Measurements from ENCODE around the gene FHIT.

Gene FHIT

GRCh38 chr3:60413551-60413950 is 837.7 kb downstream of the FHIT start:
- DNase-seq (ENCODE audit: low read depth in 2 of 2), result no peak

GRCh38 chr3:60403866-60404265 is 847.4 kb downstream of the FHIT start:
- DNase-seq (ENCODE audit: low read depth in 2 of 2), result no peak

DNA sequence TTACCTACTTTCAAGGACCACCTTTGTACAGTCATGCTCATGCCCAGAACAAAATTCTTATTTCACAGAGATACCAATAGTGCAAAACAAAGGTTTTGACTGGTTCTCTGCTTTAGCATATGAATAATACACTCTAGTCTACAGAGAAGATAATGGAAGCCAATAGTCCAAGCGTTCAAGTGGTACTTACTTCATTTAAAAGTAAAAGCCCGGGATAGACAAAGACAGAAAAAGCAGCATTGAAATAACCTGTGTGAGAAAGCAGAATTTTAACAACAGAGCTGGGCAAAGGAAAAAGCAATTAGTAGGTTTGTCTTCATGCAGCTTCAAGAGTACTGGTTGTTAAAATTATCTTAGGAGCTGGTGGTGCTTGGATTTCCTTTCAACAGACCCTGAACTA is 848.3 kb downstream of the FHIT start:
- DNase-seq (ENCODE audit: low read depth in 2 of 2), result no peak

- no peak for DNase-seq (ENCODE audit: low read depth in 2 of 2)
Measured at GRCh38 chr3:60399861-60400845, 851.1 kb downstream of the FHIT start.

DNA sequence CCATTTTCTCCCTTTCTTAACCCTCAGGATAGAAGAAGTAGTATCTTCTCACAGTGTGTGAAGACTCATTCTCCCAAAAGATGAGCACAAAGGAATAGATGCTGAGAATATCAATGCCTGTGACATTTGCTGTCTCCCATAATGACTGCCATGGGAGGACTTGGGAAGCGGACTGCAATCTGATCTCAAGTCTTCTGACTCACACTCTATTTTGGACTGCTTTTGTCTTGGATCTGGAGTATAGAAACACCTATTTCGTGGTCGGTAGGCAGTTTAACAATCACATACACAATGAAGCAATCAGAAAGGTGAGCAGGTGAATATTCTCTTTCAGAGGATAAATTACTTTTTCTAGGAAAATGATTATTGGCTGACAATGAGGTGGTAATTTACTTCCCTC is 852.0 kb downstream of the FHIT start:
- no peak for DNase-seq (ENCODE audit: low read depth in 2 of 2)

DNA sequence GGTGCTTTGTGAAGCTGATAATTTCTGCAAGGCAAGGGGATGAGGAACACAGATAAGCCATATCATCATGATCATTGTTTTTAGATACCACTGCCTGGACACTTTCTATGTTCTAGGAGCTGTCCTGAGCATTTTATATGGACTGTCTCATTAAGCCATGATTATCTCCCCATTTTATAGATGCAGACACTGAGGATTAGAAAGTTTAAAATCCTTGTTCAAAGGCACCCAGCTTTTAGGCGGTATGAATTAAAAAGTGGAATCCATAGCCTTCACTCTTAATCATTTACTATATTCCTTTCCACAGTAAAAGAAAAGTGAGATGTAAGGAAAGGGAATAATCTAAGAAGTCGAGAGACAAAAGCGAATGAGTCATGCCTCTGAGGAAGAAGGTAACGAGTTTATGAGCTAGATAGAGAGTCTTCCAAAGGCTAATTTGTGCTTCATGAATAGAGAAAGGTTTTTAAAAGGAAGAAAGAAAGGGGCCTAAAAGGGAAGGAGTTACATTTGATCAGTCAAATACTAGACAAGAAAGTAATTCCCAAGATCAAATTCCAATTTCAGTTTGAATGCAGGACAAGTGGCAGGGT is 856.0 kb downstream of the FHIT start:
- no peak for DNase-seq (ENCODE audit: low read depth in 2 of 2)

DNA sequence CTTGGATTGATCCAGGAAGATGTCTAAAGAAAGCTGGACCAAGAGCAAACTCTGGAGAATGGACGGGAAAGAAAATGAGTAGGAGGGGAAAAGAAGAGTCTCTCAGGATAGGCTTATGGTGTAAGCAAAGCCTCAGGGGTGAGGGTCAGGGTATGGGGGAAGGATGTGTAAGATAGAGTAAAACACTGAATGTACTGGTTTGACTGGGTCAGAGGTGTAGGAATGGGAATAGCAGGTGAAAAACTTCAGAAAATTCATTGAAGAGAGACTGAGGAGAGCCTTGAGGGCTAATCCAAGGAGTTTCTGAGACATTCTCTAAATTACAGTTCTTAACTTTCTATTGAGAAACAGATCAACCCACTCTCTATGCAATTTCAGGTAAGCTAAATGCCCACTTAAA is 857.3 kb downstream of the FHIT start:
- DNase-seq (ENCODE audit: low read depth in 2 of 2), result no peak

GRCh38 chr3:60392501-60392900 is 858.8 kb downstream of the FHIT start:
- no peak for DNase-seq (ENCODE audit: low read depth in 2 of 2)

- DNase-seq (ENCODE audit: low read depth in 2 of 2), result no peak
Measured at GRCh38 chr3:60391292-60391691, 860.0 kb downstream of the FHIT start.

DNA sequence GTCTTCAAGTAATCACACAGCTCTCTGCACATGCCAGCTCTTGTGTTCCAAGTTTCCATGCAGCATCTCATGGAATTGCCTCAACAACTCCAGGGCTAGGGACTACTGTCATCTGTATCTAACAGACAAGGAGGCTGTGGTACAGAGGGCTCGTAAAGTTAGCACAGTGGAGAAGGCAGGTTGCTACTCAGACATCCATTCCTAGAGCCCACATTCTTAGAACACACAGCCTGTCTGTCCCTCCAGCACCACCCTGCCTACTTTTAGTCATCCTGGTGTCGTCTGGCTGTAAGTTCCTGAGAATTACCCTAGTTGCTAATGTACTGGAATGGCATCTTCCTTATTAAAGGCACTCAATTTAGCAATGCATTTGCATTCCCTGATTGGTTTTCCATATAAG is 862.5 kb downstream of the FHIT start:
- DNase-seq (ENCODE audit: low read depth in 2 of 2), result no peak

- no peak for DNase-seq (ENCODE audit: low read depth in 2 of 2)
Measured at GRCh38 chr3:60386306-60386705, 864.9 kb downstream of the FHIT start.

DNA sequence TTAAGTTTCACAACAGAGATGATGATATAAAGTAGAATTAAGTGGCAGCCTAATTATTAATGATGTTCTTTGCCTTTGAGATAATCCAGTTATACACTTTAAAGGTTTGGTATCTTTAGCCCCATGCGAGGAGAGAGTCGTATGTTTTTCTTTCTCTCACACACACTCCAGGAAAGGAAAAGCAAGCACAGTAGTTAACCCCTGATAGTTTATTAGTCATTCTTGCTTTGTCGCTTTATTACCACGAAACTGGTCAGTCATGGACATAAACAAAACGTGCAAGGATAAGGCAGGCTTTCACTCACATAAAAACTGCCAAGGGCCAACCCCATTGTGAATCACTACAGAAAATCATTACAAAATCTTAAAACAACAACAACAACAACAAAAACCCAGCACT is 866.9 kb downstream of the FHIT start:
- no peak for DNase-seq (ENCODE audit: low read depth in 2 of 2)

DNA sequence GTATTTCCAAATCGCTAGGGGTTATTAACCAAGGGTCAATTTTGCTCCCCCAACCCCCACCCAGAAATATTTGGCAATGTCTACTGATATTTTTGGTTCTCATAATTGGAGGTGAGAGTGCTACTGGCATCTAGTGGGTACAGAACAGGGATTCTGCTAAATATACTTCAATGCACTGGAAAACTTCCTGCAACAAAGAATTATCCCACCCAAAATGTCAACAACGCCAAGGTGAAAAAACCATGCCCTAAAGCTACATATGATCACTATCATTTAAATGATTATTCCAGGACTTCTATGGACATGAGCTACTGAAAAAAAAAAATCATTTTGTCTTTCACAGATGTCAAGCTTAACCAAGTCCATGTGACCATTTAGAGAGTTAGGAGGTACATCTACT is 867.9 kb downstream of the FHIT start:
- no peak for DNase-seq (ENCODE audit: low read depth in 2 of 2)

- DNase-seq (ENCODE audit: low read depth in 2 of 2), result no peak
Measured at GRCh38 chr3:60366486-60366885, 884.8 kb downstream of the FHIT start.

GRCh38 chr3:60365360-60365759 is 885.9 kb downstream of the FHIT start:
- DNase-seq (ENCODE audit: low read depth in 2 of 2), result peak; percentile 12 to 21

DNA sequence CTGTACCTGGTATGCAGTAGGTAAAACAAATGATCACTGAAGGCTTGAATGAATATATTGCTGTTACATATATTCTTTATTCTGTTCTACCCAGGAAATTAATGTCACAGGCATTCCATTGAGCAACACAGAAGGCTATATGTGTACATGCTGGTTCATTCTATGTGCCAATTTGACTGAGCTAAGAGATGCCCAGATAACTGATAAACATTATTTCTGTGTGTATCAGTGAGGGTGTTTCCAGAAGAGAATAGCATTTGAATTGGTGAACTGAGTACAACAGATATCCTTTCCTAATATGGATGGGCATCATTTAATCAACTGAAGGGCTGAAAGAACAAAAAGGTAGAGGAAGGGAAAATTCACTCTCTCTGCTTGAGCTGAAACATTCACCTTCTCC is 886.8 kb downstream of the FHIT start:
- DNase-seq (ENCODE audit: low read depth in 2 of 2), result no peak

DNA sequence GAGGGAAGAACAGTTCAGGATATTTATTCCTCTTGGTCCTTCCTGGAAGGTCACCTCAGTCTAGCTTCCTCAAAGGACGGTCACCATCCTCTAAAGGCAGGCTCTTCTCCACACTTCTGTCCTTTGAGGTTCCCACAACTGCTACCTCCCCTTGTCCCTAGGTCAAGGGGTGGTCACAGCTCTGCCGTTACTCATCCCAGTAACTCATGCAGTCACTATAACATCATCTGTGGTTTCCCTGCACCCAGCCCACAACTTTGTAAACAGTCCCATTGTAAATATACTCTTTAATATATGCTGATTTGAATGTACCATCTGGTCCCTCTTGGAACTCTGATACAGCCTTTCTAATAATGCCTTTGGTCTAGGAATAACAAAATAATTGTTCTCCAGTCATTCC is 887.4 kb downstream of the FHIT start:
- no peak for DNase-seq (ENCODE audit: low read depth in 2 of 2)

DNA sequence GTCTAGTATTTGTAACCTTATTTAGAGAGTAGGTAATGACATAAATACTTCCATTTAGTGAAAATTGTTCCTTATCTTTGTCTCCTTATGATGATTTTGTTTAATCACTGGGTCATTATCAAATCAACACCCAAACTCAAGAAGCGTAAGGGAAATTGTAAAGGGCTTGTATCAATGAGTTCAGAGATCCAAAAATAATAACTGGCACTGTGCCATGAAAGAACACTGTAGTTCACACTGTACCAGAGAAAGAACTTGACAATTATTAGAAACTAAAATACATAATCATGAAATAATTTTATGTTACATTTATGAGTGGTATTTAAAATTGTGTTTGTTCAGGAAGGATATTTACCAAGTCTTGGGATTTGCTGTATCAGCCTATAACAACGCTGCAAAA is 895.4 kb downstream of the FHIT start:
- DNase-seq (ENCODE audit: low read depth in 2 of 2), result no peak

GRCh38 chr3:60351481-60351880 is 899.8 kb downstream of the FHIT start:
- no peak for DNase-seq (ENCODE audit: low read depth in 2 of 2)

DNA sequence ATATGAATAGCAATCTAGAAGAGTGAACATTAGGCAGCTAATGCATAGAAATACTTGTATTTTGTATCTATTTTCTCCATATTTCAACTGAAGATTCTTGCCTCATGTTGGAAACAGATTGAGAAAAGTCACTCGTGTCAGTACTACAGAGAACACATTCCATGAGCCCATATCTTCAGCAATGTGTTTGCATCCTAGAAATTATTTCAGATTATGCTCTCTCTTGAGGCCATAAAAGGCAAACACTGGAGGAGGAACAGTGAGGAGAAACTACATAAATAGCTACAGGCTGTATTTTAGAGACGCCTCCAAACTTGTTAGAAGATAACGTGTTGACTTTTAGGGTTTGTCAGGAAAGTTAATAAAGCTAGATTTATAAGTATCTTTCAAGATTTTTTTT is 906.9 kb downstream of the FHIT start:
- no peak for DNase-seq (ENCODE audit: low read depth in 2 of 2)

GRCh38 chr3:60343831-60344230 is 907.4 kb downstream of the FHIT start:
- DNase-seq (ENCODE audit: low read depth in 2 of 2), result no peak

- no peak for DNase-seq (ENCODE audit: low read depth in 2 of 2)
Measured at GRCh38 chr3:60339304-60339703, 911.9 kb downstream of the FHIT start.

DNA sequence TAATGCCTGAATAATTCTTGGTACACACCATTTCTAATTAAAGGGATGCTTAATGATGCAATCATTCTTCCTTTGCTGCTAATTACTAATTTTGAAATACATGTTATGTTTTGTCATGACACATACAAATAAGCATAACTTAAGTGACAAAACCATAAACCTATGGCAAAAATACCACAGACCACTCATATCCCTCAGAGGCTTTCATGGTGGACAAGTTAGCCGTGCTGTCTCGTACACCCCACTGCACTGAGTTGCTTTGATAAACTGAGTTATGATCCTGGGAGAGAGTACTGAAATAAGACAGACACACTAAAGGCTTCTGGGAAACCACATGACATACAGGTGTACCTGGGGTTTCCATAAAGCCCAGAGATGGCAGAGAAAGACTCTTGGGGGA is 913.8 kb downstream of the FHIT start:
- DNase-seq (ENCODE audit: low read depth in 2 of 2), result no peak
